Hepatocyte (in vitro differentiated cells): ENCODE results near the gene ALOX12B. TPM values are rescaled to one million over a fixed set of nuclear protein-coding genes. Genes with fewer than 3 reads are reported as not detected.

ENCODE experiments used
- DNase-seq: peaks from one replicate; pipeline ENCODE4 v3.0.0-alpha.2; 2016; ENCODE audit warnings: low spot score
- H2AFZ ChIP-seq: fragments of 200-600 bp; sonication (generic); 2 replicates; pipeline ENCODE4 v1.6.0; 2016; ENCODE audit warnings: antibody characterized with exemption, mild to moderate bottlenecking
- H3K27ac ChIP-seq: fragments of 200-600 bp; sonication (generic); 2 replicates; pipeline ENCODE4 v1.5.1; 2016; ENCODE audit warnings: mild to moderate bottlenecking
- H3K27me3 ChIP-seq: fragments of 200-600 bp; sonication (generic); 2 replicates; pipeline ENCODE4 v1.6.1; 2016
- H3K36me3 ChIP-seq: fragments of 200-600 bp; sonication (generic); replicated peaks from 2 replicates; pipeline ENCODE4 v1.5.1; 2016; ENCODE audit warnings: low read depth; ENCODE audit not compliant: insufficient read depth
- H3K4me1 ChIP-seq: fragments of 200-600 bp; sonication (generic); 2 replicates; pipeline ENCODE4 v1.5.1; 2016; ENCODE audit warnings: mild to moderate bottlenecking, moderate library complexity; ENCODE audit not compliant: insufficient read depth
- H3K4me2 ChIP-seq: fragments of 200-600 bp; sonication (generic); 2 replicates; pipeline ENCODE4 v1.6.0; 2016
- H3K4me3 ChIP-seq: fragments of 200-600 bp; sonication (generic); 2 replicates; pipeline ENCODE4 v1.5.1; 2016; ENCODE audit warnings: mild to moderate bottlenecking
- H3K79me2 ChIP-seq: fragments of 200-600 bp; sonication (generic); 2 replicates; pipeline ENCODE4 v1.6.0; 2017; ENCODE audit warnings: mild to moderate bottlenecking
- H3K9me2 ChIP-seq: fragments of 200-600 bp; sonication (generic); replicated peaks from 2 replicates; pipeline ENCODE4 v1.6.0; 2017; ENCODE audit warnings: mild to moderate bottlenecking; ENCODE audit not compliant: insufficient read depth
- H3K9me3 ChIP-seq: fragments of 200-600 bp; sonication (generic); 2 replicates; pipeline ENCODE4 v1.5.1; 2016; ENCODE audit warnings: low read depth, mild to moderate bottlenecking
- H4K20me1 ChIP-seq: fragments of 200-600 bp; sonication (generic); 2 replicates; pipeline ENCODE4 v1.6.0; 2016; ENCODE audit warnings: mild to moderate bottlenecking; ENCODE audit not compliant: insufficient read depth, poor library complexity, severe bottlenecking
- CTCF ChIP-seq: fragments of 200-600 bp; sonication (generic); IDR thresholded peaks from 2 replicates; pipeline ENCODE4 v1.5.1; 2016; ENCODE audit warnings: antibody characterized with exemption, mild to moderate bottlenecking; ENCODE audit not compliant: poor library complexity
- EZH2 ChIP-seq: fragments of 200-600 bp; sonication (generic); IDR thresholded peaks from 2 replicates; pipeline ENCODE4 v1.6.1; 2016; ENCODE audit warnings: antibody characterized with exemption, mild to moderate bottlenecking, borderline replicate concordance
- EZH2phosphoT487 ChIP-seq: fragments of 200-600 bp; sonication (generic); IDR thresholded peaks from one replicate; pipeline ENCODE4 v1.6.1; 2018; ENCODE audit warnings: antibody characterized with exemption, mild to moderate bottlenecking, low read depth, moderate library complexity; ENCODE audit not compliant: unreplicated experiment, severe bottlenecking
- WGBS: methylation state at CpG from one replicate; pipeline ENCODE4 v1.1.6; 2016; ENCODE audit warnings: low lambda C conversion rate; ENCODE audit errors: missing lambda C conversion rate; 5-methylcytosine and 5-hydroxymethylcytosine counted together
- polyA plus RNA-seq: library from polyadenylated mRNA; unstranded; fragments of >200 nt; fragmentation: Nextera tagmentation; extraction: Ambion mirVana; gene quantifications from 2 replicates; pipeline ENCODE4 v1.2.1, GENCODE V29; 2016
- total RNA-seq: library from RNA; depleted of rRNA; stranded (reverse); fragments of >200 nt; gene quantifications from 2 replicates; pipeline ENCODE4 v1.2.3, GENCODE V29; 2014

The ALOX12B gene
- total and polyA plus RNA-seq, 2 experiments from 2014 or later, result 1.8 to 2.0 TPM

- no peak for DNase-seq
- TF ChIP-seq EZH2 (no peak), EZH2phosphoT487 (no peak), CTCF (no peak)
- no peaks in the 10 kb centered on the region for H3K4me1 ChIP-seq
- no peaks in the 10 kb centered on the region for H3K27me3 ChIP-seq
- H3K4me2 ChIP-seq, result no peak overlapping the region
- H3K27ac ChIP-seq, result no peak overlapping the region
- no peak overlapping the region for H2AFZ ChIP-seq
- no peaks in the 10 kb centered on the region for H3K9me3 ChIP-seq
- no peaks in the 10 kb centered on the region for H3K79me2 ChIP-seq
- H3K36me3 ChIP-seq, result no peaks in the 10 kb centered on the region
- H3K4me3 ChIP-seq, result no peak overlapping the region
- no peaks in the 10 kb centered on the region for H4K20me1 ChIP-seq
- no peaks in the 10 kb centered on the region for H3K9me2 ChIP-seq
- WGBS, result 77% methylated on average over 2 of the region's 2 CpGs
Observed at GRCh38 chr17:8100763-8101162, 13.2 kb upstream of the ALOX12B start.

- no peak for TF ChIP-seq CTCF
- no peak for TF ChIP-seq EZH2phosphoT487
- H3K79me2 ChIP-seq, result no peaks in the 10 kb centered on the region
- no peaks in the 10 kb centered on the region for H4K20me1 ChIP-seq
- 50% methylated on average over 1 of the region's 2 CpGs for WGBS
- H3K4me1 ChIP-seq, result no peaks in the 10 kb centered on the region
- no peak overlapping the region for H3K27ac ChIP-seq
- no peak overlapping the region for H2AFZ ChIP-seq
- H3K4me3 ChIP-seq, result no peak overlapping the region
- DNase-seq, result no peak
- H3K36me3 ChIP-seq, result no peaks in the 10 kb centered on the region
- no peaks in the 10 kb centered on the region for H3K9me2 ChIP-seq
- H3K4me2 ChIP-seq, result no peak overlapping the region
- no peaks in the 10 kb centered on the region for H3K9me3 ChIP-seq
- no peaks in the 10 kb centered on the region for H3K27me3 ChIP-seq
Observed at GRCh38 chr17:8100111-8100510, 12.6 kb upstream of the ALOX12B start.

GRCh38 chr17:8096541-8096940 is 9.0 kb upstream of the ALOX12B start:
- Histone ChIP-seq H3K36me3 (no peaks in the 10 kb centered on the region), H3K4me2 (no peak overlapping the region), H3K9me3 (no peaks in the 10 kb centered on the region), H3K27me3 (no peaks in the 10 kb centered on the region), H3K9me2 (no peaks in the 10 kb centered on the region), H3K4me1 (no peaks in the 10 kb centered on the region), H2AFZ (no peak overlapping the region), H3K27ac (no peak overlapping the region), H4K20me1 (no peaks in the 10 kb centered on the region), H3K4me3 (no peak overlapping the region), H3K79me2 (no peaks in the 10 kb centered on the region)
- 87% methylated on average over 8 of the region's 8 CpGs for WGBS
- TF ChIP-seq CTCF, result no peak
- TF ChIP-seq EZH2, result no peak
- TF ChIP-seq EZH2phosphoT487, result no peak
- DNase-seq, result no peak

GRCh38 chr17:8095361-8095760 is 7.8 kb upstream of the ALOX12B start:
- H3K9me3 ChIP-seq, result no peaks in the 10 kb centered on the region
- TF ChIP-seq EZH2phosphoT487 (no peak), CTCF (no peak)
- no peaks in the 10 kb centered on the region for H3K9me2 ChIP-seq
- H3K79me2 ChIP-seq, result no peaks in the 10 kb centered on the region
- no peak overlapping the region for H3K4me3 ChIP-seq
- H3K4me1 ChIP-seq, result no peaks in the 10 kb centered on the region
- no peak overlapping the region for H3K27ac ChIP-seq
- DNase-seq, result no peak
- no peak overlapping the region for H2AFZ ChIP-seq
- no peak overlapping the region for H3K4me2 ChIP-seq
- H3K36me3 ChIP-seq, result no peaks in the 10 kb centered on the region
- WGBS, result 68% methylated on average over 6 of the region's 6 CpGs
- H4K20me1 ChIP-seq, result no peaks in the 10 kb centered on the region
- H3K27me3 ChIP-seq, result peaks cover 10% of the 10 kb centered on the region
